ENCODE measurements around the gene EPB41L4B. TPM values are rescaled to one million over a fixed set of nuclear protein-coding genes. Genes with fewer than 3 reads are reported as not detected.

EPB41L4B gene
- total RNA-seq, 2 experiments from 2014 or later = 0.34 TPM

DNA sequence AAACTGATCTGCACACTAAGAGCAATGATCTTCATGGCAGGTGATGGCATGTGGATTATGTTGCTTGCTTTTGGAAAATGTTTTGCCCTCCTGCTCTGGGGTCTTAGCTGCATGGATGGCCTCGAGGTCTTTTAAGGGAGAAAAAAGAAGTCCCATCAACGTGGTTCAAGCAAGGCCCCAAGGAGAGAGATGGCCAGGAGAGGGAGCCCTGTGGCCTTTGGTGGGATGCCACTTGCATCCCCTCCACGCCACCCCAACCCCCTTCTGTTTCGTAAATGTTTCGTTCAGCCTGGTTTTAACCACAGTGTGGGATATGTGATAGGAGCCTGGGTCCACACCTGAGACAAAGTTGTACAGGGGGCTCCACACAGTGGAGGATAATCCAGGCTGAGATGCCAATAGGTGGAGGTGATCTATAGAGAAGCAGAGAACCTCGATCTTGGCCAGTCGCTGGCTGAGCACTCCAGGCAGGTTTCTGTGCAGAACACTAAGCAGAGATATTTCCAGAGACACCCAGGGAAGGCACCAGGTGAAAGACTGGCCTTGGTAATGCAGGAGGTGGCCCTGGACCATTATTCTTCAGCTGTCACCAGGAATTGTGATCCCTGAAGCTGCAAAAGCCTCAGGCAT lies 128.0 kb downstream of the EPB41L4B start:
- H3K36me3 Mint-ChIP-seq (ENCODE audit: low read depth) = no peaks in the 10 kb centered on the region
- H3K9me3 Mint-ChIP-seq = no peaks in the 10 kb centered on the region
- ATAC-seq (no peak), DNase-seq (no peak)
- ChIA-PET POLR2A (interaction anchor here (1.5 kb wide), 1 partner anchor 74 kb away, joined by 3 read pairs; the partner anchor contains the start of gene TMEM245), CTCF (interaction anchor here (1.0 to 1.4 kb wide), 2 partner anchors 9 to 1768 kb away, joined by 3 to 6 read pairs; no protein-coding TSS in a partner anchor)
- intact Hi-C loops (cut with micrococcal nuclease) = no loop called here
- no peaks in the 10 kb centered on the region for H3K27me3 Mint-ChIP-seq
- H3K4me3 Mint-ChIP-seq = no peak overlapping the region
- TF ChIP-seq, protein P1, sequence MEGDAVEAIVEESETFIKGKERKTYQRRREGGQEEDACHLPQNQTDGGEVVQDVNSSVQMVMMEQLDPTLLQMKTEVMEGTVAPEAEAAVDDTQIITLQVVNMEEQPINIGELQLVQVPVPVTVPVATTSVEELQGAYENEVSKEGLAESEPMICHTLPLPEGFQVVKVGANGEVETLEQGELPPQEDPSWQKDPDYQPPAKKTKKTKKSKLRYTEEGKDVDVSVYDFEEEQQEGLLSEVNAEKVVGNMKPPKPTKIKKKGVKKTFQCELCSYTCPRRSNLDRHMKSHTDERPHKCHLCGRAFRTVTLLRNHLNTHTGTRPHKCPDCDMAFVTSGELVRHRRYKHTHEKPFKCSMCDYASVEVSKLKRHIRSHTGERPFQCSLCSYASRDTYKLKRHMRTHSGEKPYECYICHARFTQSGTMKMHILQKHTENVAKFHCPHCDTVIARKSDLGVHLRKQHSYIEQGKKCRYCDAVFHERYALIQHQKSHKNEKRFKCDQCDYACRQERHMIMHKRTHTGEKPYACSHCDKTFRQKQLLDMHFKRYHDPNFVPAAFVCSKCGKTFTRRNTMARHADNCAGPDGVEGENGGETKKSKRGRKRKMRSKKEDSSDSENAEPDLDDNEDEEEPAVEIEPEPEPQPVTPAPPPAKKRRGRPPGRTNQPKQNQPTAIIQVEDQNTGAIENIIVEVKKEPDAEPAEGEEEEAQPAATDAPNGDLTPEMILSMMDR (IDR thresholded peaks at IDR 0.05) = no peak
- no peak overlapping the region for H3K27ac Mint-ChIP-seq
- no peaks in the 10 kb centered on the region for H3K4me1 Mint-ChIP-seq (ENCODE audit: low read depth)

DNA sequence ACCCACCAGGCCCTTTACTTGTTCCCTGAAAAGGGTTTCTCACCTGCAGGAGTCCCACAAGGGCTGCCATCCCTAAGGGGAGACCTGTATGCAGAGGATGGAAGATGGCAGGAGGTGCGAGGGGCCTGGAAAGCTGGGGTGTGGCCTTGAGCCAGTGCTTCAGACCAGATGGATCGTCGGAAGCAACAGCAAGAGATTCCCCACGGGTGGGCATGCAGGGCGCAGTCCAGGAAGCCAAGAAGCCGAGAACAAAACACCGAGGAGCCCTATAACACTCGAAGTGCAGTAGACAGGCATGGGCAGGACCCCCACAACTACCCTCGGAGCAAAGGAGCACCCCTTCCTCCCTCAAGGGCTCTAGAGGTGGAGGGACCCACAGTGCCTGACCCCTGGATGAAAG lies 129.1 kb downstream of the EPB41L4B start:
- H3K9me3 Mint-ChIP-seq = no peaks in the 10 kb centered on the region
- no peak overlapping the region for H3K27ac Mint-ChIP-seq
- no peaks in the 10 kb centered on the region for H3K36me3 Mint-ChIP-seq (ENCODE audit: low read depth)
- TF ChIP-seq, protein P1 (IDR thresholded peaks at IDR 0.05) = no peak
- H3K4me3 Mint-ChIP-seq = no peak overlapping the region
- DNase-seq = no peak
- ChIA-PET CTCF (no interaction called here), POLR2A (interaction anchor here (0.5 to 1.5 kb wide), 2 partner anchors 9 to 73 kb away, joined by 3 read pairs; partner anchors contain the start of gene TMEM245)
- no peak for ATAC-seq
- no peaks in the 10 kb centered on the region for H3K4me1 Mint-ChIP-seq (ENCODE audit: low read depth)
- intact Hi-C loops (cut with micrococcal nuclease) = no loop called here
- H3K27me3 Mint-ChIP-seq = no peaks in the 10 kb centered on the region

- Mint-ChIP-seq H3K9me3 (no peaks in the 10 kb centered on the region), H3K27ac (no peak overlapping the region), H3K4me1 (ENCODE audit: low read depth) (no peaks in the 10 kb centered on the region), H3K27me3 (no peaks in the 10 kb centered on the region), H3K4me3 (no peak overlapping the region), H3K36me3 (ENCODE audit: low read depth) (no peaks in the 10 kb centered on the region)
- TF ChIP-seq, protein P1 (IDR thresholded peaks at IDR 0.05) = no peak
- no peak for ATAC-seq
- POLR2A ChIA-PET = no interaction called here
- intact Hi-C loops (cut with micrococcal nuclease) = no loop called here
- DNase-seq = no peak
- CTCF ChIA-PET = no interaction called here
These were observed 130.7 kb downstream of the EPB41L4B start for GRCh38 chr9:109190151-109190550.

DNA sequence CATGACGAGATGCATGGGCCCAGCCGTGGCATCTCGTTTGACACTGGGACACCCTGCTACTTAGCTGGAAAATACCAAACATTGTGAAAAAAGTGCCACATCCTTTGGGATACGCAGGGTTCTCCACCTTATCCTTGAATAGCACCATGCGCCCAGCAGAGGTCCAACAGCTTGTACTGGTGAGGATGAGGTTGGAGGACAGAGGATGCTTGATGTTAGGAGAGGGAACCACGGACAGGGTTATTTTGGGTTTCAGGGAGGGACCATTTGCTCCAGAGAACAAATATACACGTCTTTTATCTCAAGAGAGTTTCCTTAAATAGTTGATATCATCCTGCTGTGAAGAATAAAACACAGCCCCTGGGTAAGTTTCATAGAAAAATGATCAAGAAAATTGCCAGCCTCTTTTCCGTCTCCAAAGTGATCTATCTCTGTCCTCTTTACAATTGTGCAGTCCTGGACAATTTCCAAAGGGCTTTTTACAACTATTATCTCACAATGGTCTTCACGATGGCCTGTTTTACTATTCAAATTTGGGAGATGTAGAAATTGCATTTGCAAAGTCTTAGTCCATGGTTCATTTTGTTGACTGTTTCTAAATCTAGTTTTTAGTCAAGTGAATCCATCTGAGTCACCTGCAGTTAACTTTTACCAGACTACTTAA lies 133.9 kb downstream of the EPB41L4B start:
- no peaks in the 10 kb centered on the region for H3K27me3 Mint-ChIP-seq

More for the DNA sequence above, 133.9 kb downstream of the EPB41L4B start:
- no peaks in the 10 kb centered on the region for H3K9me3 Mint-ChIP-seq
- no peaks in the 10 kb centered on the region for H3K36me3 Mint-ChIP-seq (ENCODE audit: low read depth)
- TF ChIP-seq, protein P1 (IDR thresholded peaks at IDR 0.05) = no peak
- ATAC-seq (no peak), DNase-seq (no peak)
- H3K4me3 Mint-ChIP-seq = no peak overlapping the region
- intact Hi-C loops (cut with micrococcal nuclease) = no loop called here
- CTCF ChIA-PET = interaction anchor here (0.9 to 1.3 kb wide), 2 partner anchors 8 to 20 kb away, joined by 3 to 4 read pairs; no protein-coding TSS in a partner anchor
- no peaks in the 10 kb centered on the region for H3K4me1 Mint-ChIP-seq (ENCODE audit: low read depth)
- POLR2A ChIA-PET = no interaction called here
- H3K27ac Mint-ChIP-seq = no peak overlapping the region
